ENCODE results near the gene WSB1.

Gene WSB1

GRCh38 chr17:27362909-27363308 is 69.0 kb downstream of the WSB1 start:
- DNase-seq, result no peak

- DNase-seq, result no peak
These were observed 69.4 kb downstream of the WSB1 start for GRCh38 chr17:27363326-27363725.

Measured in AML-193 (cell line).